NK-92 (cell line): ENCODE data around the gene CCDC191.

Experiments
- DNase-seq: peaks from one replicate; lab custom pipeline; 2025; ENCODE audit not compliant: unreplicated experiment; lab: John Stamatoyannopoulos, UW

CCDC191 gene

GRCh38 chr3:114056130-114057010 lies at the start of gene CCDC191, which contains the start of gene QTRT2:
CCDC191 (minus strand) TSS chr3:114056526; CDS start chr3:114056466, 60 bp downstream.
QTRT2 (plus strand) TSS chr3:114056737; CDS start chr3:114065258, 8,521 bp downstream.
- peak; percentile 99 for DNase-seq

- no peak for DNase-seq
These were observed 48.1 kb upstream of the CCDC191 start for GRCh38 chr3:114104414-114104813.

GRCh38 chr3:114103858-114104257 lies 47.5 kb upstream of the CCDC191 start:
- no peak for DNase-seq

DNA sequence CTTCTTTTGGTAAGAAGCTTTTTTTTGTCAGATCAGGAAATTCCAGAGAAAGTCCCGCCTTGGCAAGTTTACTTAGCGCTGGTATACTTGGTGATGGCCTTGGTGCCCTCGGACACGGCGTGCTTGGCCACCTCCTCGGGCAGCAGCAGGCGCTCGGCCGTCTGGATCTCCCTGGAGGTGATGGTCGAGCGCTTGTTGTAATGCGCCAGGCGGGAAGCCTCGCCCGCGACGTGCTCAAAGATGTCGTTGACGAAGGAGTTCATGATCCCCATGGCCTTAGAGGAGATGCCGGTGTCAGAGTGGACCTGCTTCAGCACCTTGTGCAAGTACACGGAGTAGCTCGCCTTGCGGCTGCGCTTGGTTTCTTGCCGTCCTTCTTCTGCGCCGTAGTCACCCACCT lies 46.9 kb upstream of the CCDC191 start:
- DNase-seq, result no peak

DNA sequence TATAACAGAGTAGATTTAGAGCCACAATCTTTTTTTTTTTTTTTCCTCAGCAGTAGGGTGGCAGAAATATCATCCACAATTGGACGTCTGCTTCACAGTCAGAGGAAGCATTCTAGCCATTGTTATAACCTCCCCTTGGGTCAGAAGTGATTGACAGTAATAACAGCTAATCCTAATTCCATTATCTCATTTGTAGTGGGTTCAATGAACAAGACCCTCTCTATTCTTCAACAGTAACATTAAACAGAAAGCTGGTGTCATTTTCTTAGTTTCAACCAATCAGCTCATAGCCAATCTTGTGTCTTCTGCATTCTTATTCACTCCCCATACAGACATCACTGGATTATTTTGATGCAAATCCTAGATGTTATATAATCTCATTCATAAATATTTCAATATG lies 44.8 kb upstream of the CCDC191 start:
- no peak for DNase-seq

GRCh38 chr3:114095796-114096195 lies 39.5 kb upstream of the CCDC191 start:
- DNase-seq, result no peak

DNA sequence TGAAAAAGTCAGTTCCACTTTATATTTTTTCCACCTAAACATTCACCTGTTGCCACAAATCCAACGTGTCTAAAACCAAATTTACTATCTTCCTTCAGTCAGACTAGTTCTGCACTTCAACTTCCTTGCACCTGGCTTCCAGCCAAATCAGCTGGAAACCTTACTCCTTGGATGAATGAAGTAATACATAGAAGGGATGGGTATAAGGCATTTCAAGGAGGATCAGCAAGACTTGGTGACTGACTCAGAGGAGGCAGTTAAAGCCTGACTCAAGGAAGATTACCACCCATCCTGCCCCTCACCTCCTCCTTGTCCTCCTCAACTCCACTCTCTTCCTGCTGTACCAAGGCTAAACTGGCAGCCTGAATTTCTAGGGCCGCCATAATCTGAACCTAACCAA lies 37.3 kb upstream of the CCDC191 start:
- DNase-seq, result no peak

DNA sequence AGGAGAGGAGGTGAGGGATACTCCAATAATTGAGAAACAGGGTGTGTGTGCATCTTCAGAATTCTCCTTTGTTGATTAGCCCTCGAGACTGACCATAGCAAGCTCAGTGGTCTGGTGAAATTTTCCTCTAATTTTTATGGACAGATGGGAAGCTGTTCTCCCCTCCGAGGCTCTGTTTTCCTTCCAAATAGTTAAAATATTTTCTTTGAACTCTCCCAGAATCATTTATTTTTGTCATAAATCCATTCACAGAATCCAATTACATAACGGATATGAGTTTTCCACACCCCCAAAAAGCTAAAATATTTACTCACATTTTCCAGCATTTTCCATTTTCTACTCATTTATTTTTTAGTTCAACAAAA lies 36.7 kb upstream of the CCDC191 start:
- no peak for DNase-seq

DNA sequence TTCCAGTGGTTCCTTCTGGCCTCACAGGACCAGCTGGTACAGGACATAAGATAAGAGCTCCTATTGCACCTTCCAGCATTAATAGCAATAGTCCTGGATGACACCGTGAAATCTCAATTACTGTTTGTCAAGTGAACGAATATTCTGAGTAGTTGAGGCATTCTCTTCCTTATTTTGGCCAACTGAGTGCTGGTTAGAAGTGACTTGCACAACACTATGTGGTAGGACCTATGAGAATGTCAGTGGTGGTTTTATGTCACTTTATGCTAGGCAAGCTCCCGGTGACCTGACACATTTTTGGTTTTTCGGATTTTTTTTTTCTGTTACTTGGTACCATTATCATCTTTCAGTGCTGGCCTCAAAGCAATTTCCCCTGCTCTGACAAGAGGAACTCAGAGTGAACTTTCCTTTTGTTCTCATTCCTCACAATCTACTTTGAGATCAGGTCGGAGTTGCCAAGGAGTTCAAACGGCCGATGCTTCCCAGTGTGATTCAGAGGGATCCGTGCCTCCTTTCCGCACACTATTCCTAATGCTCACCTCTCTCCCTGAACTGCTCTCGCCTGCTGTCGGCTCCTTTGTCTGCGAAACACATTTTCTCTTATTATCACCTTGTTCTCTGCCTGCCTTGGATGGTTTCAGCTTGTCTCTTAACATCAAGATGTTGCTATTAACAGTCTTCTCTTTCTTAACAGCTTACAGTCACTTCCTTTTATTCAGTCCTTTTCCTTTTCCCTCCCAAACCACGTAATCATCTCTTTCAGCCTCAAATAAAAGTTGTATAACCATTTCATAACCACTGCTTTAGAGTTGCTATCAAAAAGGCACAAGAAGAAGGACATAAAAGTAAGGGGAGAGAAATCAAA lies 36.1 kb upstream of the CCDC191 start:
- no peak for DNase-seq

DNA sequence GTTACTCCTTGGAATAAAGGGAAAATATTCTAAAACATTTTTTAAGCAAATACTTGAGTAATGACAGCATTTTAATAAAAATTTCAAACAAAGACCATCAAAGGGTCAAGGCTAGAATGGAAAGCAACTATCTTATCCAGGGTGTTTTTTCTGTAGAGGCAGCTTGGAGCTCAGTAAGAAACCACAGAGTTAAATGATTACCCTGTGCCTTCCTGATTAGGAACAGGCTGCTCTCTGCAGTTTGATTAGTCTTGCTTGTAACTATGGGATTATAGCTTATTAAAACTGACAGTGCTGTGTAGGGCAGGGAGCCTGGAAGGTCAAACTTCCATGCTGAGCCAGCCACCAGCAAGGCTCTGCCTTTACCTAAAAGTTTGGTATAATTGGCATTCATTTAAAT lies 33.3 kb upstream of the CCDC191 start:
- no peak for DNase-seq

- no peak for DNase-seq
These were observed 30.0 kb upstream of the CCDC191 start for GRCh38 chr3:114086356-114086755.

GRCh38 chr3:114083112-114083511 lies 26.8 kb upstream of the CCDC191 start:
- no peak for DNase-seq

DNA sequence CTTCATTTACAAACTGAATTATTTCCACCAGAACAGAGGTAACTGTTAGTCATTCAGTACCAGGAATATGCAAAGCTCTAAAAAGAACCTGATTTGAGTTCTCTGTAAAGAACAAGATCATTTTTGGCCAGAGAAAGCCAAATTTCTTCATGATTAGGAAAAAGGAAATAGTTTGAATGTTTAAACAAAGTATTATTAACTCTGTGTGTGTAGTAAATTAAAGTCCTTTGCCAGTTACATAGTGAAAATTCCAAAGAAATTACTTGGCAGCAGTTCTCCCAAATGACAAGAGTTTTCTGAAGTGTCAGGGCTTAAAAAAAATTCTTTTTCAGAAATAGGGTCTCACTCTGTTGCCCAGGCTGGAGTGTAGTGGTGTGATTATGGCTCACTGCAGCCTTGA lies 24.7 kb upstream of the CCDC191 start:
- DNase-seq, result no peak

DNA sequence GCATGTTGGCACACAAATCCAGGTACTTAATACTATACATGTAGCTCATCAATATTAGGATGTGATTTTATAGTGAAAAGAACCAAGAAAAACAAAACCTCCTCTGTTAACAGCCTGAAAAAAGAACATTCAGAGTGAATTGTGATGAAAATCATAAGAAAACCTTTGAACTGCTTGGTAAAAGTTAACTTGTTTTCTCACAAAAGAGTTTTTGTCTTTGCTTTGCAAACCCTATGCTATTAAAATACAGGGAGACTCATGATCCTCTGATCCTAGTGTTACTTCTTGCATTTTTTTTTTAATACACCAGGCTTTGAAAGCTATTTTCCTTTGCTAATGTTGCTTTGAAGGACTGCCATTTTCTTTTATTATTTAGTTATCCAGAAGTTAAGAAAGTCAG lies 23.9 kb upstream of the CCDC191 start:
- no peak for DNase-seq

DNA sequence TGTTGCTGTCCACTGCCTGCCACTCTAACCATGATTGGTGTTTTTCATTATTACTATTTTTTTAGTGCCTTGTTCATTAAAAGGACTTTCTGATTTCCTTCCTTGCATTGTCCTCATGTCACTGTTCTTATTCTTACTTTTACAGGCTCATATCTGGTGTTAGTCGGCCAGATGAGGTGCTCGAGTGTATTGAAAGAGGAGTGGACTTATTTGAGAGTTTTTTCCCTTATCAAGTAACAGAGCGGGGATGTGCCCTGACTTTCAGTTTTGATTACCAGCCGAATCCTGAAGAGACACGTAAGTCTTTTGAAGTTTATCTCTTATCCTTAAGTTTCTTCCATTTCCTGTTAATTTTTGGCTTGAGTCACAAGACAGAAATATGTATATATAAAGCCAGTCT lies 23.4 kb upstream of the CCDC191 start:
- no peak for DNase-seq

DNA sequence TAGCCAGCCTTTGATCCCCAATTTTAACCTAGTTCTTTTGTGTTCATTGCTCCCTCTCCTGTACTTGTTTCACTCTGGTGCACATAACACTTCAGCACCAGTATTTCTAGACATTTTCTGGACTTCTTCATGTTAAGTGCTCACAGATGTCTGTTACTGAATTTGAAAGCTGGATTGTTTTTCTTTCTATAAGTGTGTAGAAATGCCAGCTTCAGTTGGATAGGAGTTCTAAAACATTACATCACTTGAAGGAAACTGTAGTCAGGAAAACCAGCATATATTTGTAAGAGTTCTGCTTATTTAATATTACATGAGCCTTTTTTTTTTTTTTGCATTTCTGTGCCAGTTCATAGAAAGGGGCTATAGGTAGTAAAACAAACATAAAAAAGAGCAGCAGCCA lies 21.8 kb upstream of the CCDC191 start:
- no peak for DNase-seq

GRCh38 chr3:114076711-114077110 lies 20.4 kb upstream of the CCDC191 start:
- DNase-seq, result no peak

DNA sequence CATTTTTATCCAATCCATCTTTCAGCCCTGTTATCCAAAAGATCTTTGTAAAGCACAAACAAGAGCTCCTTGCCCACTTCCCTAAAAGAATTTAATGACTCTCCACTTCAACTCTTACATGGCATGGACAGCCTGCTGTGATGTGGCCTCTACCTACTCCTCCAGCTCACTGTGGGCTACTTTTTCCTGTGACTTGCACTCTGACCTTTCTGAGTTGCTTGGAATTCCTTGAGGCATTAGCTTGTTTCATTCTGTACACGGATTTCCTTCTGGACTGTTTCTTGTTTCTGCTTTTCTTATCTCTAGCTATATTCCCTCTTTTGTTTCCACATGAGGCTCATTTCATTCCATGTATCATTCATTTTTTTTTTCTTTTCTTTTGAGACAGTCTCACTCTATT lies 15.5 kb upstream of the CCDC191 start:
- DNase-seq, result no peak

- DNase-seq, result no peak
These were observed 12.0 kb upstream of the CCDC191 start for GRCh38 chr3:114068336-114068735.

- no peak for DNase-seq
These were observed 11.5 kb upstream of the CCDC191 start for GRCh38 chr3:114067804-114068203.

GRCh38 chr3:114060906-114061655 lies 4.8 kb upstream of the CCDC191 start:
- no peak for DNase-seq
